Mucosa of rectum (tissue), 2 donors: Measurements from ENCODE around the gene LARGE1.
A peak's percentile ranks its signal among the peaks of the same experiment; 100 is the strongest.

ENCODE experiments used
- H3K27ac ChIP-seq, 2 donors: one replicate each; pipeline ENCODE4 v1.7.0; 2013; ENCODE audit warnings: inconsistent platforms in 2 of 2, low read depth in 2 of 2, low read length in 2 of 2
- H3K27me3 ChIP-seq, 2 donors: one replicate each; pipeline ENCODE4 v1.7.0; 2013; ENCODE audit warnings: low read length in 2 of 2; ENCODE audit not compliant: control insufficient read depth in 2 of 2, insufficient read depth in 2 of 2
- H3K36me3 ChIP-seq, 2 donors: one replicate each; pipeline ENCODE4 v1.7.0; 2013; ENCODE audit warnings: low read length in 2 of 2; ENCODE audit not compliant: control insufficient read depth in 2 of 2, insufficient read depth in 2 of 2
- H3K4me1 ChIP-seq, 2 donors: one replicate each; pipeline ENCODE4 v1.7.0; 2013; ENCODE audit warnings: low read length in 2 of 2, mild to moderate bottlenecking in 1 of 2; ENCODE audit not compliant: control insufficient read depth in 2 of 2, insufficient read depth in 2 of 2
- H3K4me3 ChIP-seq, 2 donors: one replicate each; pipeline ENCODE4 v1.7.0; 2013; ENCODE audit warnings: low read length in 2 of 2
- H3K9ac ChIP-seq, 2 donors: one replicate each; pipeline ENCODE4 v1.7.0; 2013; ENCODE audit warnings: low read length in 2 of 2, low read depth in 1 of 2, mild to moderate bottlenecking in 1 of 2
- H3K9me3 ChIP-seq, 2 donors: one replicate each; pipeline ENCODE4 v1.7.0; 2013; ENCODE audit warnings: low read length in 2 of 2; ENCODE audit not compliant: control insufficient read depth in 2 of 2
- donor health status: healthy.
- donor health status: Normal muscosa, but diverticular disease.

Gene LARGE1

DNA sequence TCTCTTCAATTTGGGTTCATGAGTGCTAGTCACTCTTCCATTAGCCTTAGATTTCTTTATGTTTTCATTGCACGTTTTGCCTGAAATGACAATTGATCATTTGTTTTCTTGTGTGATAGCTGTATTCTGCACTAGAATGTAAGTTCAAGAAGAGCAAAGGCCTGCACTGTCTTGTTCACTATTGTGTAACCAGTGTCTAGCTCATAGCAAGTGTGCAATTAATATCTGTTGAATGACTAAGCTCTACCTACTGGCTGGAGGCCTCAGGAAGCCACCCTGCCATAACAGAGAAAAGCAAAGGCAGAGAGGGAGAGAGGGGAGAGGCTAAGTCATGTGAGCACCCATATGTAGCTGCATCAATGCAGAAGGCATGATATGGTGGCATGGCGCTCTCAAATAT, 569.3 kb downstream of the LARGE1 start:
- H3K4me3 ChIP-seq: no peak overlapping the region
- no peaks in the 10 kb centered on the region for H3K27me3 ChIP-seq
- H3K36me3 ChIP-seq: peaks cover 0 to 3% of the 10 kb centered on the region in 2 donors
- no peaks in the 10 kb centered on the region for H3K4me1 ChIP-seq
- H3K27ac ChIP-seq: no peak overlapping the region
- H3K9me3 ChIP-seq: no peaks in the 10 kb centered on the region
- H3K9ac ChIP-seq: no peak overlapping the region

DNA sequence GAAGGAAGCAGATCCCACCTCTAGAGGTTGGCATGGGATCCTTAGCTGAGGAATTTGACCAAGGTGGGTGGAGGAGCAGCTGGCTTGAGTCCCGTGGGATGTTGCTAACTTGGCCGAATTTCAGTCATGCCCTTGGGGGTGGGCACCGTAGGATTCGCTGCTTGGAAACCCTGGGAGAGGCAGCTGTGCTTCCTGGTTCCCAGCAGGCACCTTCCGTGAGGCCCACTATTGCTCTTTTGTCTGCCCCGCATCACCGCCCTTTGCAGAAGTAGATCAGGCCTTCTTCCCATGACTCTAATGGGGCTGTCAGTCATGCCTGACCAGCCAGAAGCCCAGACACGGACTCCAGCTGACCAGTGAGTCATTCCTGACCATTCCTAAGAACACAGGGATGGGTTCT, 569.8 kb downstream of the LARGE1 start:
- peaks cover 0 to 3% of the 10 kb centered on the region in 2 donors for H3K36me3 ChIP-seq
- H3K4me3 ChIP-seq: no peak overlapping the region
- H3K9me3 ChIP-seq: no peaks in the 10 kb centered on the region
- no peak overlapping the region for H3K27ac ChIP-seq
- H3K9ac ChIP-seq: no peak overlapping the region
- H3K4me1 ChIP-seq: no peaks in the 10 kb centered on the region
- no peaks in the 10 kb centered on the region for H3K27me3 ChIP-seq

DNA sequence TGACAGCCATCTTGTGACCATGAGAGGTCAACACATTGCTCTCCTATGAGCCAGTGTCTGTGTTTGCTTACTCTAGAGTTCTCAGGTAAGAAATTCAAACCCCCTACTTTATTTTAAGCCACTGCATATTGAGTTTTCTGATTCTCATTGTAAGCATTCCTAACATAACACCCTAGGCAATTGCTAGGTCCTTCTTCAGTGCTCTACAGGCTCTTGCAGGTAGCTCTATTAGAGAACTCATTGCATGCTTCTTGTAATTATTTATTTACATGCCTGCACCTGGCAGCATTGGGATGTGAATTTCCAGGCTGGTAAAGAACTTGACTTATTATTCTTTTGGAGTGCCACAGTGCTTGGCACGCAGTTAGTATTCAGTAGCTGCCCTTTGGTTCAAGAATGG, 573.3 kb downstream of the LARGE1 start:
- H3K4me3 ChIP-seq: no peak overlapping the region
- no peak overlapping the region for H3K27ac ChIP-seq
- H3K9ac ChIP-seq: no peak overlapping the region
- no peaks in the 10 kb centered on the region for H3K27me3 ChIP-seq
- peaks cover 0 to 3% of the 10 kb centered on the region in 2 donors for H3K36me3 ChIP-seq
- no peaks in the 10 kb centered on the region for H3K4me1 ChIP-seq
- H3K9me3 ChIP-seq: no peaks in the 10 kb centered on the region

DNA sequence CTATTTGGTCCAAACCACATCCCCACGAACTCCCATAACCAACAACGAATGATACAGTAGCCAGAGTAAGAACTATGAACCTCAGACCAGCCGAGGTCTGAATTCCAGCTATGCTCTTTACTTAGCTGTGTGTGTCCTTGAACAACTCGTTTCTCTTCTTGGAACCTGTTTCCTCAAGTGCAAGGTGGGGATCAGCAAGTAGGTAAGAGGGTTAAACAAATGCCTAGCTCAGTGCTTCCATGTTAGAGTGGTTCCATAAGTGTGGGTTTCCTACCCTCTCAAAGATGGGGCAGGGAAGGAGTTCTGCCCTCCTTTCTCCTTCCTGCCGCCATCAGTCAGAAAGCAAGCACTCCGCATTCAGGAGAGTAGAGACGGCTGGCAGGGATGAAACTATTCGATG, 578.7 kb downstream of the LARGE1 start:
- H3K27me3 ChIP-seq: no peaks in the 10 kb centered on the region
- H3K4me1 ChIP-seq: peaks cover 5 to 8% of the 10 kb centered on the region in 2 donors
- H3K4me3 ChIP-seq: no peak overlapping the region
- H3K9me3 ChIP-seq: no peaks in the 10 kb centered on the region
- no peak overlapping the region for H3K9ac ChIP-seq
- no peak overlapping the region for H3K27ac ChIP-seq
- H3K36me3 ChIP-seq: peaks cover 0 to 8% of the 10 kb centered on the region in 2 donors

DNA sequence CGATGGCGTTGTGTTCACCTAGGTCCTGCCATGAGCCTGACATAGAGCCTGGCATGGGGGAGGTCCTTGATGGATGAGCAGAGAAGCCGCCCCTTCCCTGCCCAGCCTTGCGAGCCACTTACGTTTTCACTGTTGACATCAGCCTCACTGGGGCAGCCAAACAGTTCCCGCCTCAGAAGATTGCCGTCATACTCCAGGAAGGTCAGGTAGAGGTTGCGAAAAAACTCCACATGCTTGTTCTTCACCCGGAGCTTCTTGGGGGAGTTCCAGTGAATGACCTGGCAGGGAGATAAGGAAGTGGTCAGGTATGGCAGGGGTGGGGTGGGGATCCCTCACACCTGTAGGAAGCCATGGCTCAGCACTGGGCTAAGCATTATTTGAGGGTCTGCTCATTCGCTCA, 582.8 kb downstream of the LARGE1 start:
- H3K4me1 ChIP-seq: peaks cover 5 to 25% of the 10 kb centered on the region in 2 donors
- H3K27ac ChIP-seq: peak overlapping the region in 1 of 2 donors; percentile 38
- no peaks in the 10 kb centered on the region for H3K9me3 ChIP-seq
- H3K4me3 ChIP-seq: no peak overlapping the region
- H3K9ac ChIP-seq: no peak overlapping the region
- H3K36me3 ChIP-seq: peaks cover 0 to 8% of the 10 kb centered on the region in 2 donors
- H3K27me3 ChIP-seq: no peaks in the 10 kb centered on the region

DNA sequence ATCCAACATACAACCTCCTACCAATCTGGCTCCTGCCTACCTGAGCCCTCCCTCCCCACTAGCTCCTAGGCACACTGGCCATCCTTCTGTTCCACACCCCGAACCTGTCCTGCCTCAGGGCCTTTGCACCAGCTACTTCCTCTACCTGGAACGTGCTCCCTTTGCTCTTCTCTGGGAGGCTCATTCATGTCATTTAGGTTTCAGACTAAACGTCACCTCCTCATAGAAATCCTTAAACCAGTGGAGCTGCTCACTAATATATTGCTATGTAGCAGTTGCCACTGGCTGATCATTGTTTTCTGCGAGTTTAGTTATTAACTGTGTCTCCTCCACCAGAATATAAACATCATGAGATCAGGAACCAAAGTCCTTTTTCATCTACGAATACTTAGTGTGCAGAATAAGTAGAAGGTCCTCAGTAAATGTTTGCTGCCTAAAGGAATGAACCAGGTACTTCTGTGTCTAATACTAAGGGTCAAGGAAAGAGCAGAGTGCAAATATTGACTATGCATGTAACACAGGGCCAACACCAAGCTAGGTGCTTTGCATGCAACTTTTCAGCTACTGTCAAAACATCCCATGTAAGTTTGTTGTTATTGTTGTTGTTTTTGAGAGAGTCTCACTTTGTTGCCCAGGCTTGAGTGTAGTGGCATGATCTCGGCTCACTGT, 584.5 kb downstream of the LARGE1 start:
- H3K27me3 ChIP-seq: no peaks in the 10 kb centered on the region
- H3K9ac ChIP-seq: no peak overlapping the region
- H3K9me3 ChIP-seq: no peaks in the 10 kb centered on the region
- no peak overlapping the region for H3K4me3 ChIP-seq
- H3K27ac ChIP-seq: peak overlapping the region; percentile 32 to 34
- H3K4me1 ChIP-seq: peaks cover 5 to 25% of the 10 kb centered on the region in 2 donors
- H3K36me3 ChIP-seq: peaks cover 0 to 8% of the 10 kb centered on the region in 2 donors

DNA sequence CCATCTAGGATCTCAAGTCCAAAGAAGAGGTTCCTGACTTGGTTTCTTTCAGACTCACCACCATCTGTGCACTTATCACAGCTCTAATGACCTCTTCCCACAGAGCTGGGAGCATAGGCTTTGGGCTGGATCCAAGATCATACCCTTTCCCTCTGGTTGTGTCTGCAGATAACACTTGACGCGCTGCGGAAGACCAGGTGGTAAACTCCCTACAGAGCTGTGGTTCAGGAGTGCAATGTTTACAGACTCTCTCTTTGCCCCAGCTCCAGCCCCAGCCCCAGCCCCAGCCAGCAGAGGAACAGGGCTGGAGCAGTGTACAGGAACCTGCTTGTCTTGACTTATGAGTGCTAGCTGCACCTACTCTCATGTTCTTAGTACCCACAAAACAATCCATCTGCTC, 587.7 kb downstream of the LARGE1 start:
- Histone ChIP-seq H3K27me3 (no peaks in the 10 kb centered on the region), H3K4me3 (no peak overlapping the region), H3K4me1 (peaks cover 8 to 31% of the 10 kb centered on the region in 2 donors), H3K36me3 (peaks cover 0 to 5% of the 10 kb centered on the region in 2 donors), H3K27ac (peak overlapping the region; percentile 17 to 25), H3K9me3 (no peaks in the 10 kb centered on the region), H3K9ac (no peak overlapping the region)

DNA sequence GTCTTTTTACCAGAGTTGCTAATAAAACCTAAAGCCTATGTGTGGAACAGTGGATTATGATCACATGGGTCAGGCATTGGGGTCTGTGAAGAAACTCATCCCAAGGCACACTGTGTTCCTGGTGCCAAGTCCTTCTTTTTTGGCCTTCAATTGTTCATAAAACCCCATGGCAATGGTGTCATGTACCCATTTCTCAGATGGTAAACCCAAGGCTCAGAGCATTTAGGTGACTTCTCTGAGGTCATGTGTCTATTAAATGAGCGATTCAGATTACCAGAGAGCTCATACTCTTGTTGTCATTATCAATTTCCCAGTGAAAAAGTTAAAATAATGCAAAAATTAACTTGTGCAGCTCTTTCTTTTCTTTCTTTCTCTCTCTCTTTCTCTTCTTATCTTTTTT, 589.3 kb downstream of the LARGE1 start:
- H3K9ac ChIP-seq: no peak overlapping the region
- H3K9me3 ChIP-seq: no peaks in the 10 kb centered on the region
- no peaks in the 10 kb centered on the region for H3K36me3 ChIP-seq
- H3K4me1 ChIP-seq: peaks cover 3 to 25% of the 10 kb centered on the region in 2 donors
- H3K27ac ChIP-seq: no peak overlapping the region
- H3K4me3 ChIP-seq: no peak overlapping the region
- H3K27me3 ChIP-seq: no peaks in the 10 kb centered on the region

DNA sequence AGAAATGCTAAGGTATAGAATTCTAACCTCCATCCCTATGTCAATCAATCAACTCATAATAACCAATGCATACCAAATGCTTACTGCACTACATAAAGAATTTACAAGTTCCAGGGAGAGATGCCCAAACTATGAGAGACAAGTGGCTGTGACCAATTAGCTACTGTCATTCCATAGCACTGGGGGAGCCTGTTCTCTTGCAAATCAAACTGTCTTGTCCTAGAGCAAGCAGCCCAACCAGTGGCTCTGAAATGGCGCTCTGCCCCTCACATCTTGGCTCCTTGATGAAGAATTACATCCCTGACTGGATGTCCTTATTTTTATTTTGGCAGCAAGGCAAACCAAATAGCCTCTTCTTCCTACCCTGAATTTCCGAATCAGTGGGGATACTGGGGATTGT, 589.7 kb downstream of the LARGE1 start:
- Histone ChIP-seq H3K27ac (no peak overlapping the region), H3K9me3 (no peaks in the 10 kb centered on the region), H3K36me3 (no peaks in the 10 kb centered on the region), H3K27me3 (no peaks in the 10 kb centered on the region), H3K4me1 (peaks cover 3 to 20% of the 10 kb centered on the region in 2 donors), H3K4me3 (no peak overlapping the region), H3K9ac (no peak overlapping the region)

DNA sequence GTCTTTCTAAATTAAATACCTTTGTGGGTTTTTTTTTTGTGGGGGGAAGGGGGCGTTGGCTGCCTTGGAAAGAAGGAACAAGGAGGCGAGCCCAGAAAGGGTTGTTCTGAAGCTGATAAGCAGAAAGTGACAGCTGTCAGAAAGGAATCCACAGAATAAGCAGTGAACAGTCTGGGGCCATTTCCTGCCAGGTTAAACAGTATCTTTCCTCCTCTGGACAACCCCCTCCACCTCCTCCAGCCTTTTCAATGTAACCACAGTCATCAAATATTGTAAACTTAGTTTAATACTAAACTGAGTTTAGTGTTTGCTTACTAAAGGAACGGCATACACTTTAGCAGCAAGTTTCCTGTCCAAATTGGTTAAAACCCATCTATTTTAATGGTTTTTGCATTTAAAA, 590.9 kb downstream of the LARGE1 start:
- Histone ChIP-seq H3K9ac (no peak overlapping the region), H3K9me3 (no peaks in the 10 kb centered on the region), H3K36me3 (no peaks in the 10 kb centered on the region), H3K4me1 (peaks cover 3 to 16% of the 10 kb centered on the region in 2 donors), H3K4me3 (peak overlapping the region in 1 of 2 donors; percentile 44), H3K27ac (peak overlapping the region; percentile 52 to 62), H3K27me3 (no peaks in the 10 kb centered on the region)
